Neutrophil (primary cell): ENCODE measurements around the gene FOXK1.
"Not testable (repeated sequence)": the region's sequence is repeated elsewhere in the genome, so short reads cannot be mapped to it uniquely, and the experiment has no call there.

Experiments
- H3K27ac ChIP-seq: fragments of 200-600 bp; sonication (generic); 2 replicates; pipeline ENCODE4 v1.5.1; 2016; ENCODE audit warnings: mild to moderate bottlenecking, moderate library complexity
- H3K27me3 ChIP-seq: fragments of 200-600 bp; sonication (generic); 2 replicates; pipeline ENCODE4 v1.6.0; 2016; ENCODE audit warnings: mild to moderate bottlenecking
- H3K36me3 ChIP-seq: fragments of 200-600 bp; sonication (generic); 2 replicates; pipeline ENCODE4 v1.5.1; 2017
- H3K4me1 ChIP-seq, 2 experiments: fragments of 200-600 bp in 1 of 2; sonication (generic) in 1 of 2; 1 replicate in 1 of 2; 2 replicates in 1 of 2; pipeline versions ENCODE4 v1.5.1 to v1.6.1; 2013 to 2016; ENCODE audit warnings: low read depth in 1 of 2, low read length in 1 of 2, mild to moderate bottlenecking in 1 of 2, moderate library complexity in 1 of 2; ENCODE audit not compliant: control insufficient read depth in 1 of 2, insufficient read depth in 1 of 2
- H3K4me3 ChIP-seq, 2 experiments: fragments of 200-600 bp in 1 of 2; sonication (generic) in 1 of 2; 1 replicate in 1 of 2; 2 replicates in 1 of 2; pipeline ENCODE4 v1.5.1; 2013 to 2016; ENCODE audit warnings: low read depth in 1 of 2, low read length in 1 of 2, mild to moderate bottlenecking in 1 of 2, moderate library complexity in 1 of 2
- H3K9me3 ChIP-seq: fragments of 200-600 bp; sonication (generic); 2 replicates; pipeline ENCODE4 v1.5.1; 2016
- CTCF ChIP-seq: fragments of 200-600 bp; sonication (generic); IDR thresholded peaks from 2 replicates; pipeline ENCODE4 v1.5.1; 2016; ENCODE audit warnings: antibody characterized with exemption

FOXK1 gene

GRCh38 chr7:4690953-4691856 lies 9.1 kb downstream of the FOXK1 start:
- Histone ChIP-seq H3K4me1 (no peaks in the 10 kb centered on the region), H3K27me3 (no peaks in the 10 kb centered on the region), H3K27ac (no peak overlapping the region), H3K9me3 (no peaks in the 10 kb centered on the region), H3K36me3 (no peaks in the 10 kb centered on the region), H3K4me3 (no peak overlapping the region)
- TF ChIP-seq CTCF = no peak

GRCh38 chr7:4692055-4692454 lies 10.0 kb downstream of the FOXK1 start:
- H3K27me3 ChIP-seq = no peaks in the 10 kb centered on the region
- no peak overlapping the region for H3K4me3 ChIP-seq
- no peak overlapping the region for H3K27ac ChIP-seq
- H3K36me3 ChIP-seq = no peaks in the 10 kb centered on the region
- no peak for TF ChIP-seq CTCF
- H3K4me1 ChIP-seq = no peaks in the 10 kb centered on the region
- no peaks in the 10 kb centered on the region for H3K9me3 ChIP-seq

GRCh38 chr7:4692622-4693021 lies 10.5 kb downstream of the FOXK1 start:
- not testable (repeated sequence) for H3K9me3 ChIP-seq, H3K36me3 ChIP-seq, H3K27me3 ChIP-seq, H3K4me3 ChIP-seq, H3K4me1 ChIP-seq, H3K27ac ChIP-seq

GRCh38 chr7:4693152-4693551 lies 11.1 kb downstream of the FOXK1 start:
- H3K27me3 ChIP-seq = no peaks in the 10 kb centered on the region
- H3K4me1 ChIP-seq = no peaks in the 10 kb centered on the region
- no peaks in the 10 kb centered on the region for H3K36me3 ChIP-seq
- H3K4me3 ChIP-seq = no peak overlapping the region
- no peak for TF ChIP-seq CTCF
- no peak overlapping the region for H3K27ac ChIP-seq
- H3K9me3 ChIP-seq = no peaks in the 10 kb centered on the region

- TF ChIP-seq CTCF = no peak
- Histone ChIP-seq H3K27ac (no peak overlapping the region), H3K4me1 (no peaks in the 10 kb centered on the region), H3K36me3 (no peaks in the 10 kb centered on the region), H3K27me3 (no peaks in the 10 kb centered on the region), H3K9me3 (no peaks in the 10 kb centered on the region), H3K4me3 (no peak overlapping the region)
Observed at GRCh38 chr7:4693749-4694148, 11.7 kb downstream of the FOXK1 start.

GRCh38 chr7:4694305-4694704 lies 12.2 kb downstream of the FOXK1 start:
- H3K36me3 ChIP-seq = no peaks in the 10 kb centered on the region
- H3K27ac ChIP-seq = no peak overlapping the region
- no peak for TF ChIP-seq CTCF
- H3K27me3 ChIP-seq = no peaks in the 10 kb centered on the region
- H3K9me3 ChIP-seq = no peaks in the 10 kb centered on the region
- H3K4me3 ChIP-seq = no peak overlapping the region
- H3K4me1 ChIP-seq = no peaks in the 10 kb centered on the region
